HepG2 (cell line): Measurements from ENCODE around the gene RFC2. TPM values are rescaled to one million over a fixed set of nuclear protein-coding genes. Genes with fewer than 3 reads are reported as not detected.

Source experiments
- CHCHD3 ChIP-seq: sonication (generic); formaldehyde crosslinking; IDR thresholded peaks from 2 replicates; pipeline ENCODE4 v1.8.0; 2022; ENCODE audit warnings: mild to moderate bottlenecking, missing genetic modification reagents, moderate library complexity
- DNMT3B ChIP-seq: conservative IDR thresholded peaks from 2 replicates; pipeline ENCODE4 v1.6.1; 2016; ENCODE audit warnings: missing biosample characterization, control low read depth
- ETV5 ChIP-seq: IDR thresholded peaks from 2 replicates; pipeline ENCODE4 v1.6.1; 2018; ENCODE audit warnings: missing biosample characterization, missing genetic modification reagents, inconsistent platforms, borderline replicate concordance
- GRHL1 ChIP-seq: sonication (generic); formaldehyde crosslinking; conservative IDR thresholded peaks from 2 replicates; pipeline ENCODE4 v1.8.0; 2022; ENCODE audit warnings: missing genetic modification reagents
- HOXA7 ChIP-seq: sonication (generic); formaldehyde crosslinking; IDR thresholded peaks from 2 replicates; pipeline ENCODE4 v1.8.1; 2022; ENCODE audit warnings: mild to moderate bottlenecking, missing genetic modification reagents, moderate library complexity
- MED1 ChIP-seq: sonication (generic); formaldehyde crosslinking; IDR thresholded peaks from 2 replicates; pipeline ENCODE4 v1.4.0; 2020; ENCODE audit warnings: missing genetic modification reagents
- MED13 ChIP-seq: sonication (generic); formaldehyde crosslinking; IDR thresholded peaks from 2 replicates; pipeline ENCODE4 v1.5.0; 2020; ENCODE audit warnings: missing genetic modification reagents
- SMAD9 ChIP-seq: sonication (generic); formaldehyde crosslinking; IDR thresholded peaks from 2 replicates; pipeline ENCODE4 v1.5.1; 2020; ENCODE audit warnings: mild to moderate bottlenecking, missing genetic modification reagents
- TGIF2 ChIP-seq: IDR thresholded peaks from 2 replicates; pipeline ENCODE4 v1.6.1; 2016; ENCODE audit warnings: control low read depth, missing compliant biosample characterization
- TOPORS ChIP-seq: sonication (generic); formaldehyde crosslinking; IDR thresholded peaks from 2 replicates; pipeline ENCODE4 v1.8.0; 2023; ENCODE audit warnings: mild to moderate bottlenecking, missing genetic modification reagents
- ZFP36 ChIP-seq: fragments of 150-350 bp; IDR thresholded peaks from 2 replicates; pipeline ENCODE4 v1.6.1; 2018; ENCODE audit warnings: borderline replicate concordance, low read length, low read depth; ENCODE audit not compliant: partially characterized antibody
- ZFYVE20 ChIP-seq: sonication (generic); formaldehyde crosslinking; IDR thresholded peaks from 2 replicates; pipeline ENCODE4 v1.8.0; 2023; ENCODE audit warnings: low read depth, mild to moderate bottlenecking, moderate library complexity, missing genetic modification reagents, borderline replicate concordance
- ZKSCAN1 ChIP-seq: fragments of 150-350 bp; IDR thresholded peaks from 2 replicates; pipeline ENCODE4 v1.6.1; 2014; ENCODE audit warnings: low read length
- ZKSCAN5 ChIP-seq: sonication (generic); formaldehyde crosslinking; IDR thresholded peaks from 2 replicates; pipeline ENCODE4 v1.5.1; 2020; ENCODE audit warnings: mild to moderate bottlenecking, missing genetic modification reagents
- ZNF121 ChIP-seq: sonication (generic); formaldehyde crosslinking; IDR thresholded peaks from 2 replicates; pipeline ENCODE4 v1.5.0; 2020; ENCODE audit warnings: mild to moderate bottlenecking, missing genetic modification reagents
- ZNF224 ChIP-seq: sonication (generic); formaldehyde crosslinking; IDR thresholded peaks from 2 replicates; pipeline ENCODE4 v1.5.0; 2020; ENCODE audit warnings: mild to moderate bottlenecking, missing genetic modification reagents
- ZNF225 ChIP-seq: sonication (generic); formaldehyde crosslinking; IDR thresholded peaks from 2 replicates; pipeline ENCODE4 v1.4.0; 2020; ENCODE audit warnings: mild to moderate bottlenecking, missing genetic modification reagents
- ZNF292 ChIP-seq: sonication (generic); formaldehyde crosslinking; IDR thresholded peaks from 2 replicates; pipeline ENCODE4 v1.8.1; 2022; ENCODE audit warnings: mild to moderate bottlenecking, low read depth, missing genetic modification reagents, borderline replicate concordance
- ZNF34 ChIP-seq: sonication (generic); formaldehyde crosslinking; IDR thresholded peaks from 2 replicates; pipeline ENCODE4 v1.4.0; 2020; ENCODE audit warnings: mild to moderate bottlenecking, missing genetic modification reagents, borderline replicate concordance
- ZNF441 ChIP-seq: sonication (generic); formaldehyde crosslinking; IDR thresholded peaks from 2 replicates; pipeline ENCODE4 v1.7.0; 2021; ENCODE audit warnings: missing genetic modification reagents, borderline replicate concordance
- ZNF496 ChIP-seq: sonication (generic); formaldehyde crosslinking; IDR thresholded peaks from 2 replicates; pipeline ENCODE4 v1.8.1; 2023; ENCODE audit warnings: mild to moderate bottlenecking, moderate library complexity, missing genetic modification reagents; ENCODE audit not compliant: insufficient replicate concordance
- ZNF501 ChIP-seq: sonication (generic); formaldehyde crosslinking; IDR thresholded peaks from 2 replicates; pipeline ENCODE4 v1.5.1; 2020; ENCODE audit warnings: mild to moderate bottlenecking, moderate library complexity, missing genetic modification reagents
- ZNF549 ChIP-seq: sonication (generic); formaldehyde crosslinking; IDR thresholded peaks from 2 replicates; pipeline ENCODE4 v1.5.0; 2020; ENCODE audit warnings: missing genetic modification reagents
- ZNF570 ChIP-seq: sonication (generic); formaldehyde crosslinking; IDR thresholded peaks from 2 replicates; pipeline ENCODE4 v1.4.0; 2020; ENCODE audit warnings: mild to moderate bottlenecking, missing genetic modification reagents, borderline replicate concordance
- ZNF781 ChIP-seq: sonication (generic); formaldehyde crosslinking; IDR thresholded peaks from 2 replicates; pipeline ENCODE4 v1.5.1; 2020; ENCODE audit warnings: borderline replicate concordance, mild to moderate bottlenecking, missing genetic modification reagents; ENCODE audit errors: not compliant biosample characterization
- ZNF879 ChIP-seq: sonication (generic); formaldehyde crosslinking; IDR thresholded peaks from 2 replicates; pipeline ENCODE4 v1.8.1; 2023; ENCODE audit warnings: missing genetic modification reagents
- ZNF891 ChIP-seq: sonication (generic); formaldehyde crosslinking; IDR thresholded peaks from 2 replicates; pipeline ENCODE4 v1.5.0; 2020; ENCODE audit warnings: mild to moderate bottlenecking, missing genetic modification reagents
- ZSCAN21 ChIP-seq: sonication (generic); formaldehyde crosslinking; IDR thresholded peaks from 2 replicates; pipeline ENCODE4 v1.8.0; 2022; ENCODE audit warnings: mild to moderate bottlenecking, missing genetic modification reagents, moderate library complexity, borderline replicate concordance
- polyA plus RNA-seq, 8 experiments: library from polyadenylated mRNA; depleted of rRNA in 3 of 8; stranded (reverse) in 7 of 8; unstranded in 1 of 8; fragments of >200 nt; fragmentation: Illumina TruSeq in 4 of 8; extraction: Trizol in 4 of 8; gene quantifications; 2 replicates each; pipeline versions ENCODE4 v1.2.1 to v1.2.3, GENCODE V29; 2011 to 2016; ENCODE audit warnings: low read depth in 4 of 8, missing spikeins in 1 of 8, mixed read lengths in 1 of 8; ENCODE audit not compliant: insufficient read depth in 1 of 8
- total RNA-seq, 5 experiments: library from RNA; depleted of rRNA; stranded (reverse); fragments of >200 nt; fragmentation: Illumina TruSeq; extraction: Trizol; gene quantifications; 2 replicates each; pipeline ENCODE4 v1.2.3, GENCODE V29; 2016; ENCODE audit warnings: low read depth in 1 of 5
- TF ChIP-seq, protein P1 (sequence below): sonication (generic); formaldehyde crosslinking; IDR thresholded peaks from 2 replicates; pipeline ENCODE4 v1.4.0; 2020; ENCODE audit warnings: mild to moderate bottlenecking, missing genetic modification reagents

Gene RFC2
- total and polyA plus RNA-seq, 2 of the 13 experiments (the other 11 are each of a cell fraction or from before 2014, with no cell fraction given): 14.6 to 43.5 TPM

GRCh38 chr7:74294191-74294998, 40.2 kb upstream of the RFC2 start (continued):
- no peak for TF ChIP-seq ZNF781 (CRISPR knock-in tag)
- no peak for TF ChIP-seq ZKSCAN5 (CRISPR knock-in tag)
- TF ChIP-seq MED13 (CRISPR knock-in tag): no peak
- 0 out of 2 replicates have a peak, but pooled peaks have one; percentile 16 for TF ChIP-seq ZNF891
- TF ChIP-seq ZNF501: peak; percentile 52; the same call in 1 of the 2 replicates
- TF ChIP-seq DNMT3B: no peak
- 0 out of 2 replicates have a peak, but pooled peaks have one; percentile 0 for TF ChIP-seq ZNF121 (CRISPR knock-in tag)
- TF ChIP-seq ZNF224: no peak
- TF ChIP-seq ZFP36: no peak
- no peak for TF ChIP-seq ZKSCAN1
- TF ChIP-seq TOPORS (CRISPR knock-in tag): no peak
- TF ChIP-seq ZNF549 (CRISPR knock-in tag): no peak
- TF ChIP-seq, protein P1, sequence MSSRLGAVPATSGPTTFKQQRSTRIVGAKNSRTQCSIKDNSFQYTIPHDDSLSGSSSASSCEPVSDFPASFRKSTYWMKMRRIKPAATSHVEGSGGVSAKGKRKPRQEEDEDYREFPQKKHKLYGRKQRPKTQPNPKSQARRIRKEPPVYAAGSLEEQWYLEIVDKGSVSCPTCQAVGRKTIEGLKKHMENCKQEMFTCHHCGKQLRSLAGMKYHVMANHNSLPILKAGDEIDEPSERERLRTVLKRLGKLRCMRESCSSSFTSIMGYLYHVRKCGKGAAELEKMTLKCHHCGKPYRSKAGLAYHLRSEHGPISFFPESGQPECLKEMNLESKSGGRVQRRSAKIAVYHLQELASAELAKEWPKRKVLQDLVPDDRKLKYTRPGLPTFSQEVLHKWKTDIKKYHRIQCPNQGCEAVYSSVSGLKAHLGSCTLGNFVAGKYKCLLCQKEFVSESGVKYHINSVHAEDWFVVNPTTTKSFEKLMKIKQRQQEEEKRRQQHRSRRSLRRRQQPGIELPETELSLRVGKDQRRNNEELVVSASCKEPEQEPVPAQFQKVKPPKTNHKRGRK (CRISPR knock-in tag): no peak
- TF ChIP-seq ZNF292 (CRISPR knock-in tag): peak; percentile 27; the same call in 1 of the 2 replicates
- no peak for TF ChIP-seq GRHL1 (CRISPR knock-in tag)
- TF ChIP-seq ZFYVE20 (CRISPR knock-in tag): no peak
- no peak for TF ChIP-seq CHCHD3 (CRISPR knock-in tag)
- TF ChIP-seq MED1: peak; percentile 82
- TF ChIP-seq ZNF570 (CRISPR knock-in tag): no peak
- no peak for TF ChIP-seq HOXA7 (CRISPR knock-in tag)
- TF ChIP-seq TGIF2 (CRISPR knock-in tag): 0 out of 2 replicates have a peak, but pooled peaks have one; percentile 57
- TF ChIP-seq ZNF441 (CRISPR knock-in tag): 0 out of 2 replicates have a peak, but pooled peaks have one; percentile 44
- TF ChIP-seq ZSCAN21 (CRISPR knock-in tag): no peak
- TF ChIP-seq ZNF879 (CRISPR knock-in tag): no peak
- TF ChIP-seq ZNF496 (CRISPR knock-in tag): no peak
- TF ChIP-seq SMAD9 (CRISPR knock-in tag): no peak
- TF ChIP-seq ETV5 (CRISPR knock-in tag): peak; percentile 98
- no peak for TF ChIP-seq ZNF34
- no peak for TF ChIP-seq ZNF225
